Amniotic epithelial cell (primary cell): ENCODE measurements around the gene CRTC3.
"Not testable (repeated sequence)": the region's sequence is repeated elsewhere in the genome, so short reads cannot be mapped to it uniquely, and the experiment has no call there.

Experiments
- DNase-seq: peaks from one replicate; pipeline ENCODE4 v3.0.0-alpha.2; 2010; ENCODE audit warnings: low read depth

CRTC3 gene, protein sequence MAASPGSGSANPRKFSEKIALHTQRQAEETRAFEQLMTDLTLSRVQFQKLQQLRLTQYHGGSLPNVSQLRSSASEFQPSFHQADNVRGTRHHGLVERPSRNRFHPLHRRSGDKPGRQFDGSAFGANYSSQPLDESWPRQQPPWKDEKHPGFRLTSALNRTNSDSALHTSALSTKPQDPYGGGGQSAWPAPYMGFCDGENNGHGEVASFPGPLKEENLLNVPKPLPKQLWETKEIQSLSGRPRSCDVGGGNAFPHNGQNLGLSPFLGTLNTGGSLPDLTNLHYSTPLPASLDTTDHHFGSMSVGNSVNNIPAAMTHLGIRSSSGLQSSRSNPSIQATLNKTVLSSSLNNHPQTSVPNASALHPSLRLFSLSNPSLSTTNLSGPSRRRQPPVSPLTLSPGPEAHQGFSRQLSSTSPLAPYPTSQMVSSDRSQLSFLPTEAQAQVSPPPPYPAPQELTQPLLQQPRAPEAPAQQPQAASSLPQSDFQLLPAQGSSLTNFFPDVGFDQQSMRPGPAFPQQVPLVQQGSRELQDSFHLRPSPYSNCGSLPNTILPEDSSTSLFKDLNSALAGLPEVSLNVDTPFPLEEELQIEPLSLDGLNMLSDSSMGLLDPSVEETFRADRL

DNA sequence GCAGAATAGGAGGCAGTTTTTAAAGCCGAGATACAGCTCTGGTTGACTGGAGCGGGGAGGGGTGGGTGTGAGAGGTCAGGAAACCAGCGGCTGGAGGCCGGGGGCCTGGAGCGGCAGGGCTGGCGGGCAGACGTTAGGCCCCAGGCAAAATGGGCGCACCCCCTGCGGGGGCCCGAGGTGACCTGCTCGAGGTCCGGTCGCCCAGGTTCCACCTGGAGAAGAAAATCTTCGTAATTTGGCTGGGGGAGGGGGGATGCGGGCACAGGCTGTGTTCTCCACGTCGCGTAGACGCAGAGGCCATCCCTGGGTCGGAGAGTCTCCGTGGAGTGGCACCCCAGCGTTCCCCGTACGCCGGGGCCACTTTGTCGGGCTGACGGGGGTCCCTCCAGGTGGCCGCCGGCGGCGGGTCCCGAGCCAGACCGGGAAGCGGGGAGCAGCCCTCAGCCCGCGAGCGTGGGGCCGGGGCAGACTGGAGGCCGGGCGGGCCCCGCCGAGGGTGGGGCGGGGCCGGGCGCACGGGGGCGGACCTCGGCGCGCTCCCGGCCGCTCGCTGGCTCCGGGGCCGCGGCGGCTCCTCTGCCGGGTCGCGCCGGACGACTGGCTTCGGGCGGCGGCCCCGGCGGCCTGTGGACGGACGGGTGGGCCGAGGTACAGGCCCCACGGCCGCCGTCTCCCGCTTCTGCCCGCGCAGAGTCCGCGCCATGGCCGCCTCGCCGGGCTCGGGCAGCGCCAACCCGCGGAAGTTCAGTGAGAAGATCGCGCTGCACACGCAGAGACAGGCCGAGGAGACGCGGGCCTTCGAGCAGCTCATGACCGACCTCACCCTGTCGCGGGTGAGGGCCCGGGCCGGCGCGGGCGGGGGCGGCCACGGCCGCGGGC, at the start of gene CRTC3:
Gene CRTC3, plus strand, starts transcription at position 553 of the 879 bp plus-strand sequence. Its CDS starts 149 bp downstream, at position 702.
- DNase-seq, result peak; percentile 45

DNA sequence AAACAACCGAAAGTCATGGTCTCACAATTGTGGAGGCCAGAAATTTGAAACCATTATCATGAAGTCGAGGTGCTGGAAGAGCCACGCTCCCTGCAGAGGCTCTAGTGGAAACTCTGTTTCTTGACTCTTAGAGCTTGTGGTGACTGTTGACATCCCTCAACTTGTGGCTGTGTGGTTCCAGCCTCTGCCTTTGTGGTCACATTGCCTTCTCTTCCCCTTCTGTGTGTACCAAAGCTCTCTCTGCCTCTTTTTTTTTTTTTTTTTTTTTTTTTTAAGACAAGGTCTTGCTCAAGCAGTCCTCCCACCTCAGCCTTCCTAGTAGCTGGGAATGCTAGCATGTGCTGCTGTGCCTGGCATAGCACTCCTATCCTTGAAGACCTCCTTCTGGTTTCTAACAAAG, 48.7 kb upstream of the CRTC3 start:
- peak; percentile 74 for DNase-seq

DNA sequence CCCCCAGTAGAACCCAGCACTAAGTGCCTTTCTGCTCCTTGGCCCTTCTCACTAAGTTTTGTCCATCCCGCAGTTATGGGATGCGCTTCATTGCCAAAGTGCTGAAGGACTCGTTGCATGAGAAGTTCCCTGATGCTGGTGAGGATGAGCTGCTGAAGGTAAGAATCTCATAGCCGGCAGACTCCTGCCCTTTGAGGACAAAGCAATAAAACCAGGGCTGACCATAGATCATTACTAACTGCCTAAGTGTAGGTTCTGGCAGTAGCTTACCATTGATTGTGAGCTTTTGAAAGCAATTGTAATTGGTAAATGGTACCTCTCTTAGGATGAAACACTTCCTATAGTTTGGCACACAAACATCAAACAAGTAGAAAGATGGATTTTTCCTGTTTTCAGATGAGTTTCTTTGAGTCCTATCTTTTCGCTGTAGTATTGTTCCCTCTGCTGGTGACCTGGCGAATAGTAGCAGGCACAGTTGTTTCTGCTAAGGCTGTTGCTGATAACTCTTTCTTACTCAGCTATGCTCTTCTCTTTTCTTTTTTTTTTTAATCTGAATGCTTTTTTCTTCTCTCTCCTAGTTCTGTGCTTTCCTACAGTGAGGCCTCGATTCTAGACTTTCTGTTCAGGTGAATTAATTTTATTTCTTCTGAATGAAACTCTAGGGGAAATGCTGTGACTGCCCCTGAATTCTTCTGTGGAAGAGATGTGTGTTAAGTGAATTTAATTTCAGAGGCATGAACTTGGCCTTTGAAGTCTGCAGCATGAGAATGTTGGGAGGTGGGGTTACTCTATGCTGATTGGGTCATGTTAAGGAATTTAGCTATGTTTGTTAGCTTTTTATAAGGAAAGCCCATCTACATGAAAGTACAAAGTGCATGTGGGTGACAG, 47.4 kb upstream of the CRTC3 start:
- DNase-seq, result peak; percentile 56

DNA sequence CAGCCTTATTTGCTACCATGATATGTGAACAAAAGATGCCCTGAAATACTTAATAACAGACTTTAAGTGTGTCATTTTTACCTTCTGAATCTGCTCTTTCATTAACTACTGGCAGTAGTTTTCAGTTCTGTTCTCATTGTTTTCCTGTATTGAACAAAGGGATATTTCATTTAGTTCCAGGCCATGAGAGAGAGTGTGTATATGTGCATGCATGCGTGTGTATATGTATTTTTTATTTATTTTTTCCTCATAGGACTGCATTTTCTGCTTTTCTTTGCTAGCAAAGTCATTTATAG, 46.8 kb upstream of the CRTC3 start:
- no peak for DNase-seq

DNA sequence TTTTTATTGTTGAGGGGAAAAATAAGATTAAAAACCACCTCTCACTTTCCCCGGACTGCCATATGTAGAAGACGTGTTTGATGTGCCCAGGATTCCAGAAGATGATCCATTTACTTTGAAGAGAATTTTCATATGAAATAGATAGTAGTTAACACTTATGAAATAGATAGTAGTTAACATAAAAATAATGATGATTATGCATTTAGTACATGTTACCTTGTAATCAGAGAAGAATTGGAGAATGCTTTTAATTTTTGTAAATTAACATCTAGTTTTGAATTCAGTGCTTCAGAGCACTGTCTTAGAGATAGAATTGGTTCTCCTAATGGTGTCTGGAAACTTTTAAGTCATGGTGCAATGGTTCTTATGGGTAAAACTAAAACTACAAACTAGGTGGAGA, 46.1 kb upstream of the CRTC3 start:
- no peak for DNase-seq

DNA sequence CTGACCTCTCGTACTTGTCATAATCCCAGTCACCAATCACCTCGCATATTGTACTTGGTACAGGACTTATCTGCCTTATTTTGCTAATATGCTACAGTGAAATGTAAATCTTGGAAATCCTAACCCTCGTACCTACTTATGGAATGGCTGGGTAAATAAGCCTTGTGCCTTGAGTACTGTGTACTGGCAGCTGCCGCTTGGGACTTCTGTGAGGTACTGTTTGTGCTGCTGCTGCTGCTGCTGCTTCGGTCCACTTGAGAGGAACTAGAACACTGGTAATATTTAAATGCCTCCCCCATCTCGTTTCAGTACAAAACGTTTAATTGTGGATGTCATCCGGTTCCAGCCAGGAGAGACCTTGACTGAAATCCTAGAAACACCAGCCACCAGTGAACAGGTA, 42.5 kb upstream of the CRTC3 start:
- no peak for DNase-seq

DNA sequence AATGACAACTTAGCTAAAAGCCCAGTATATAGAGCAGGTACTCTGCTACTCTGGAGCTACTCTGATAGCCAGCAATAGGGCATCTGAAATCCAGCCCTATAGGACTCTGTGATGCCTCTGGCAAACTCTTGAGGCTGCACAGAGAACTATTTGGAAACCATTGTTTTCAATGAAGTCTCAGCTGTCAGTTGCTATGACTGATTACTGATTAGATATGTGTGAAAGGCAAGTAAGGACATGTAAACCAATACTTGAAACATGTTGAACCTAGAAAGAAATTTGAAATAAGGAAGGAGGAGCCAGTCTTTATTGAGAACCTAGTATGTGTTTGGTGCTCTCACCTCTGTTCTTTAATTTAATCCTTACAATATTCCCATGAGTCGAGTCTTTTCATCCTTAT, 40.2 kb upstream of the CRTC3 start:
- DNase-seq, result no peak

DNA sequence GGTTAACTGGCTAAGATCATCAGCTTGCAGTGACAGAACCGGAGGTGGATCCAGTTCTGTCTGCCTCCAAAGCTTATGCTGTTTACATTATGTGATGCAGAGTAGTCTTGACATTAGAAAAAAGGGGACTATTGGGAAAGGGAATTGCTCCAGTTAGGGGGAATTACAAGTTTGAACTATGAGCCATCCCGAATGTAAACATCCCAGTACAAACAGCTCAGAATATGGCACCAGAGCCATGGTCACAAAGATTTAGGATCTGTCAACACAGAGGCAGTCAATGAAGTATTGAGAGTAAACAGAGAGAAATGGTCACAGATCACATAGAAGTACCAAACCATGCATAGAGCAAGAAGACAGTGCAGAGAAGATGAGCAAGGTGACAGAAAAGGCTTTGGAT, 39.8 kb upstream of the CRTC3 start:
- no peak for DNase-seq

DNA sequence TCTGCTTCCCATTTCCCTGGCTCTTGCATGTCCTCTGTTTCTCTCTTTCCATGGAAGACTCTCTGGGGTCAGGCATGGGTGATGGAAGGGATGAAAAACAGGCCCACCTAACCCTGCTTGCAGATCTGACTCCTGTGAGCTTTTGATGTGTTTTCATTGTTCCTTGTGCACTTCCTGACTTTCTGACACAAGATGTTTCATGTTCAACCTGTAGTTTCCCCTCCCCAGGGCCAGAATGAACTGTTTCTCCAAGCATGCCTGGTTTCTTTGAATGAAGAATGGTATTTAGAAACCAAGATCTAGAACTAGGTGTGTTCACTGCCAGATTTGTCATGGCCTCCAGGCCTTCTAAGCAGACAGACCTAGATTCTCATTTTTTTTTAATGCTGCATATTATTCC, 36.1 kb upstream of the CRTC3 start:
- DNase-seq, result no peak

DNA sequence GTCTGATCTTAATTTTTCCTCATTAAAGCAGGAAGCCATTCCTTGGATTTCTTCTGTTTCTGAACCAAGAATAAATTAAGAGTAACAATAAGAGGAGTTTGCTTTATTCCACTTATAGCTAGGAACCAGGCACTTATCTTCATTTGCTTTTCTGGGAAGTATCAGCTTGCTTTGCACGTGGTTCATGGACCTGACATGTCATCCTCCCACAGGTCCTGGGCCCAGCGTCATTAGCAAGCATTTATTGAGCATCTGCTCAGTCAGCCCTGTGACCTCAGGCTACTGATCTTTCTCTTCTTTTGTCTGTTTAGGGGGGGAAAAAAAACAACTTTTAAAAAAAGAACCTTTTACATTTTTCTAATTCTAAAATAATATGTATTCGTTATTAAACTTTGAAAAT, 34.7 kb upstream of the CRTC3 start:
- peak; percentile 45 for DNase-seq

DNA sequence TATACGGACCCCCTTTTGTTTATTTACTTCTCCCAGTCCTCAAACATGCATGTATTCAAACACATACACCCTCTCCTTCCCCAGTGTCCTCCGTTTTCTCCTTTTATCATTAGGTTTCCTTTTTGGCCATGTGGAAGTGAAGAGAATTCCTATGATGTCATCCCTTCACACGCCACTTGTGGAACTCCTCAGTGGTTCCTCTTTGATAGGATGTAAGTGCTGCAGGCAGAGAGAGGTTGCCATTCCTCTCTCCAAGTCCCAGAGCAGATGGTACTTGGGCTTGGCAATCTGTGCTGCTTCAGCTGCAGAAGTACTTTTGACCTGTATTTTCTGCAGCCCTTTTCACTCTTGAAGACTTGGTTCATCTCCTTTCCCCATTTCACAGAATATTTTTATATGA, 32.9 kb upstream of the CRTC3 start:
- DNase-seq, result no peak

DNA sequence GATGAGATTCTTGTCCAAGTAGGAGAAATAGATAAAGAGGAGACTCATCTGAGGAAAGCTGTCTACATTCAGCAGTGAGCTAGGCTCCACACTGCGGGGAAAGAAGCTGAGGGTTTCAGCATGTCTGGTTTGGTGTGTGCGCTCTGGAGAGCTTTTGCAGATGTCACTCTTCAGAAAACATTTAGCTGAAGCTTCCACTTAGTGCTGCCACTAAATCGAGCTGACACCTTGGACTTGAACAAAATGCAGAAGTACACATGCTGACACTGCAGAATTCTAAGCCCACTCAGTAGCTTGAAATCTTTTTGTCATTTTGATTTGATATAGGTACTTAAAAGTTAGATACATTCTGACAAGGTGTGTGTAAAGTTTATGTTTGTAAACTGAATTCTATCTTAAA, 32.3 kb upstream of the CRTC3 start:
- no peak for DNase-seq

DNA sequence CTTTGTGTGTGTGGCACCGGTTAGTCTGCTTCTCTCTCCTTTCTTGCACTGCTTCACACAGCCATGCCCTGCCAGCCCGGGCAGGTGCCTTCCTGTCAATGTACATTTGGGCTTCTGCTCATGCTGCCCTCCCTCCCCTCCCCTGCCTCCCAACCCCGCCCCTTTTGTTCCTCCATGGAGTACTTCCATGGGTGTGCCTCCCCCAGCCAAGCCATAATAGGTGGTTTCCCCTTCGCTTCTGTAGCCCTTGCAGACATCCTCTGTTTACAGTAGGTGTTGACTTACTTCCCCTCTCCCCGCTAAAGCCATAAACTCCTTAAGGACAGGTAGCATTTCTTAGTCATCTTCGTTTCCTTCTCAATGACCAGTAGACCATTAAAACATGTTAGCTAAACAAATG, 31.8 kb upstream of the CRTC3 start:
- no peak for DNase-seq

DNA sequence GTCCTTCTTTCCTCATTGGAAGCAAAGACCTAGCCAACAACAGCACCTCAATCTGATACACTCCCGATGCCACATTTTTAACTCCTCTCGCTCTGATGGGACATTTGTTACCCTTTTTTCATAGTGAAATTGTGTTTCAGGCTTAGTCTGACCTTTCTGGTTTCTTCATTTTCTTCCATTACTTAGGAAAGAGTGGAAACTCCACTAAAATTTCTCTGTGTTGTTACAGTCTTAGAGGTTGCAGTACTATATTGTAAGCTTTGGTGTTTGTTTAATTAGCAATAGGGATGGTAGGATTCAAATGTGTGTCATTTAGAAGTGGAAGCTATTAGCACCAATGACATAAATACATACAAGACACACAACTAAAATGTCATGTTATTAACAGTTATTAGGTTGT, 29.6 kb upstream of the CRTC3 start:
- no peak for DNase-seq

DNA sequence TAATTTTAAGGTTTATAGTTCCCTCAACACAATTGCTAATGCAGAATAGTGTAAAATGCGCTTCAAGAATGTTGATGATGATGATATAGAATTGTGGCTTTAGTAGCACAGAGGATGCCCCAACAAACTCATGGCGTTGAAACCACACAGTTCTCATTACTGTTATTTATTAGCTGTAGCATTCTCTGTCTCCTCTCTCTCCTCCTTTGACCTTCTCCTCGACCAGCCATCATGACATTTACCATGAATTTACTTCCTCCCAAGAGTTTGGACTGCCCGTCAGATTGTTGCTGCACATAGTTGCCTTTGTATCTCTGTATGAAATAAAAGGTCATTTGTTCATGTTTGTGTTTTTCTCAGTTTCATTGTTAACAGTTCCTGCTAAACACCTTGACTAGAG, 27.8 kb upstream of the CRTC3 start:
- DNase-seq, result no peak

DNA sequence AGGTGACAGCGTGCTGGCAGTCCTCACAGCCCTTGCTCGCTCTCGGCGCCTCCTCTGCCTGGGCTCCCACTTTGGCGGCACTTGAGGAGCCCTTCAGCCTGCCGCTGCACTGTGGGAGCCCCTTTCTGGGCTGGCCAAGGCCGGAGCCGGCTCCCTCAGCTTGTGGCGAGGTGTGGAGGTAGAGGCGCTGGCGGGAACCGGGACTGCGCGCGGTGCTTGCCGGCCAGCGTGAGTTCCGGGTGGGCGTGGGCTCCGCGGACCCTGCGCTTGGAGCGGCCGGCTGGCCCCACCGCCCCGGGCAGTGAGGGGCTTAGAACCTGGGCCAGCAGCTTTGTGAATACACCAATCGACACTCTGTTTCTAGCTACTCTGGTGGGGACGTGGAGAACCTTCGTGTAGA, 18.9 kb upstream of the CRTC3 start:
- not testable (repeated sequence) for DNase-seq

DNA sequence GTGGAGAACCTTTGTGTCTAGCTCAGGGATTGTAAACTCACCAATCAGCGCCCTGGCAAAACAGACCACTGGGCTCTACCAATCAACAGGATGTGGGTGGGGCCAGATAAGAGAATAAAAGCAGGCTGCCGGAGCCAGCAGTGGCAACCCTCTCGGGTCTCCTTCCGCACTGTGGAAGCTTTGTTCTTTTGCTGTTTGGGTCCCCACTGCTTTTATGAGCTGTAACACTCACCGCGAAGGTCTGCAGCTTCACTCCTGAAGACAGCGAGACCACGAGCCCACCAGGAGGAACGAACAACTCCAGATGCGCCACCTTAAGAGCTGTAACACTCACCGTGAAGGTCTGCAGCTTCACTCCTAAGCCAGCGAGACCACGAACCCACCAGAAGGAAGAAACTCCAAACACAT, 18.5 kb upstream of the CRTC3 start:
- not testable (repeated sequence) for DNase-seq

DNA sequence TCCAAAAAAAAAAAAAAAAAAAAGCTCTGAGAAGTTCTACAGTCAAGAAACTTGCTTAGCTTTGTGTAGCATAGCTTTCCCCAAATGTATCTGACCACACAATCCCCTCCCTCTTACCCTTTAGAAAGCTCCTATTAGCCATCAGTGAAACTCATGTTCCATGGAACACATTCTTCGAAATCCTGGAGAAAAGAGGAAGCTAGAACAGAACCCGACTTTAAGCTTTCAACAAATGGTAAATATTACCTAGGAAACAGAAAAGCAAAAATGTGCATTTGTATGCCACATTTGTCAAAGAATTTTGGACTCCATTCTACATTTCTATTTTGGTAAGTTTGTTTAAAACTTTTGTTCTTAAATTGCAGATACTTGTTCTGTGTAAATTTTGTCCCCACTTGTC, 17.4 kb upstream of the CRTC3 start:
- DNase-seq, result no peak

DNA sequence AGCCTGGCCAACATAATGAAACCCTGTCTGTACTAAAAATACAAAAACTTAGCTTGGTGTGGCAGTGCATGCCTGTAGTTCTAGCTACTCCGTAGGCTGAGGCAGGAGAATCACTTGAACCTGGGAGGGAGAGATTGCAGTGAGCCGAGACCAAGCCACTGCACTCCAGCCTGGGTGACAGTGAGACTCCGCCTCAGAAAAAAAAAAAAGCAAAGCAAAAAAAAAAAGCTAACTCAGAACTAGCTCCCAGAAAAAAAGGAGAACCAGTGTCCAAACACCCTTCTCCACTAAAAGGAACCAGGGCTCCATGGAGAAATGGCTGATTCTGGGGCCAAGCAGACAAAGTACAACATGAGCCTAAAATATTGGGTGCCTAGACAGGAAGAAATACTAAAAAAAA, 16.7 kb upstream of the CRTC3 start:
- DNase-seq, result no peak

DNA sequence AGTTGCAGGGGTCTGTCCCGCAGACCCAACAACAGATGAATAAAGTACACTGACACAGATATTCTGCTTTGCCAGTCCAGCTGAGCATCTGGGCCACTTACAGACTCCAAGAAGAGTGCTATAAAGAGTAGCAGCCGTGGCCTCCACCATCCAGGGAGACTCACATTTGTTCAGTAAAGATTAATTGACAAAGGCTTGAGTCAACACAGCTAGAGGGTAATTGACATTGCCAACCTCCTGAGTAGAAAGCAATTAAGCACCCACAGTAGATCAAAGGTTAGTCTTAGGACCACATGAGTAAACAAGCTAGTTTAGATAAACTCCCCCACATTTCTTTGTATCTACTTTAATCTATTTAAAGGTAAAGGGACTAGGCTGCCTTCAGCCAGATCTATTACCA, 16.3 kb upstream of the CRTC3 start:
- DNase-seq, result peak; percentile 13

DNA sequence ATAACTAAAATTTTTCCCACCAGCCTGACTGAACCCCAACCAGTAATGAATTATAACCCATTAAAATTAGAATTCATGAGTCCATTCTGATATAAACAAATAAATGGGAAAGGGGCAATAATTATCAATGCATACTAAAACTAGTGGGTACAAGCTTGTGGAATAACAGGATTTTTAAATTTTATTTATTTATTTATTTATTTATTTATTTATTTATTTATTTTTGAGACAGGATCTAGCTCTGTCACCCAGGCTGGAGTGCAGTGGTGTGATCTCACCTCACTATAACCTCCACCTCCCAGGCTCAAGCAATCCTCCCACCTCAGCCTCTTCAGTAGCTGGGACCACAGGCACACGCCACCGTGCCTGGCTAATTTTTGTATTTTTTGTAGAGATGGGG, 15.8 kb upstream of the CRTC3 start:
- DNase-seq, result not testable (repeated sequence)

DNA sequence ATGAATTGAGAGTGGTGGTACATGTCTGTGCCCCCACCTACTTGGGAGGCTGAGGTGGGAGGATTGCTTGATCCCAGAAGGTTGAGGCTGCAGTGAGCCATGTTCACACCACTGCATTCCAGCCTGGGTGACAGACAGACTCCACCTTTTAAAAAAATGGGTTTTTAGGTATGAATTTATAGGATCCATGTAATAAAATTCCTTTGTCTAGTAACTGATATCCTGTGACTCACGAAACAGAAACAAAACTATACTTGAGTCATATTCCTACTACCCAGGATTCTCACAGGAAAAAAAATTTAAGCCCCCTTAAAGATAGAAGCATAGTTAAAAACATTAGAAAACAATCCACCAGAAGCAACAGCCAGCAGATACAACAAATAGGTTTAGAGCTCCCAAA, 10.0 kb upstream of the CRTC3 start:
- no peak for DNase-seq
